ENCODE results near the gene SLC27A6. TPM values are rescaled to one million over a fixed set of nuclear protein-coding genes. Genes with fewer than 3 reads are reported as not detected.

The SLC27A6 gene
- polyA plus RNA-seq, 1 donor (not counting 4 experiments of a cell fraction or from before 2014, with no cell fraction given): 0.80 TPM

DNA sequence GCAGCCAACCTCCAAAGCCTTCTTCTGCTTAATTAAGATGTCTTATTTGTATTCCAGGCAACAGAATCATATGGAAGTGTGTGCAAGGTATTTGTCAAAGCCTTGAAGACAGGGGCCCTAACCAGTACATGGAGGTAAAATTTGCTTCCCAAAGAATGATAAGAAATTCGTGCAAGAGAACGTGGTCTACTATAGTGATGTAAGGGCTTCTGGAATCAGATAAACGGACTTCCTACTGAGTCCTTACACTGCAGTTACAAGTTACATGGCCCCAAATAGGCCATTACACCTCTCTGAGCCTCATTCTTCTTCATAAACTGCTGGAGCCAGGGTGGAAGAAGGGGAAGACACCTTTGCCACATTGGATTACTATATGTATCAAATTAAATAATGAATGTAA lies 113.4 kb downstream of the SLC27A6 start:
- no peaks in the 10 kb centered on the region for H3K36me3 ChIP-seq (ENCODE audit: control insufficient read depth in 2 of 2, extremely low read depth in 1 of 2, insufficient read depth in 2 of 2, low read length in 2 of 2)
- no peaks in the 10 kb centered on the region for H3K9me3 ChIP-seq (ENCODE audit: control insufficient read depth, low read depth, low read length)
- no peak overlapping the region for H3K4me2 ChIP-seq (ENCODE audit: control insufficient read depth, extremely low read depth, insufficient read depth, low read depth, low read length)
- DNase-seq (ENCODE audit: low read depth, low spot score): no peak
- no peak for FAIRE-seq
- dilution Hi-C loops (cut with MboI; ENCODE audit: extremely low pct_ligation_motif_present, low sequenced_read_pairs): no loop called here
- H3K27ac ChIP-seq (ENCODE audit: control insufficient read depth, insufficient read depth, low read length): no peak overlapping the region
- H3K9ac ChIP-seq (ENCODE audit: control insufficient read depth, extremely low read depth, insufficient read depth, low read length): no peak overlapping the region
- no peak for TF ChIP-seq EZH2 (IDR thresholded peaks at IDR 0.05; ENCODE audit: low read length)
- TF ChIP-seq, protein P1, sequence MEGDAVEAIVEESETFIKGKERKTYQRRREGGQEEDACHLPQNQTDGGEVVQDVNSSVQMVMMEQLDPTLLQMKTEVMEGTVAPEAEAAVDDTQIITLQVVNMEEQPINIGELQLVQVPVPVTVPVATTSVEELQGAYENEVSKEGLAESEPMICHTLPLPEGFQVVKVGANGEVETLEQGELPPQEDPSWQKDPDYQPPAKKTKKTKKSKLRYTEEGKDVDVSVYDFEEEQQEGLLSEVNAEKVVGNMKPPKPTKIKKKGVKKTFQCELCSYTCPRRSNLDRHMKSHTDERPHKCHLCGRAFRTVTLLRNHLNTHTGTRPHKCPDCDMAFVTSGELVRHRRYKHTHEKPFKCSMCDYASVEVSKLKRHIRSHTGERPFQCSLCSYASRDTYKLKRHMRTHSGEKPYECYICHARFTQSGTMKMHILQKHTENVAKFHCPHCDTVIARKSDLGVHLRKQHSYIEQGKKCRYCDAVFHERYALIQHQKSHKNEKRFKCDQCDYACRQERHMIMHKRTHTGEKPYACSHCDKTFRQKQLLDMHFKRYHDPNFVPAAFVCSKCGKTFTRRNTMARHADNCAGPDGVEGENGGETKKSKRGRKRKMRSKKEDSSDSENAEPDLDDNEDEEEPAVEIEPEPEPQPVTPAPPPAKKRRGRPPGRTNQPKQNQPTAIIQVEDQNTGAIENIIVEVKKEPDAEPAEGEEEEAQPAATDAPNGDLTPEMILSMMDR (optimal IDR thresholded peaks at IDR 0.05 in 1 of 3, IDR thresholded peaks at IDR 0.05 in 1 of 3, conservative IDR thresholded peaks at IDR 0.05 in 1 of 3; ENCODE audit: extremely low read depth in 1 of 3, insufficient read depth in 2 of 3, low read length in 3 of 3): no peak
- no peaks in the 10 kb centered on the region for H3K4me1 ChIP-seq (ENCODE audit: control insufficient read depth, extremely low read depth, insufficient read depth, low read length)
- no peak overlapping the region for H3K4me3 ChIP-seq (ENCODE audit: control insufficient read depth in 2 of 3, extremely low read depth in 1 of 3, insufficient read depth in 2 of 3, low read depth in 1 of 3, low read length in 3 of 3)
- H3K9me1 ChIP-seq (ENCODE audit: control insufficient read depth, extremely low read depth, insufficient read depth, low read length): no peaks in the 10 kb centered on the region
- no peaks in the 10 kb centered on the region for H3K27me3 ChIP-seq (ENCODE audit: control insufficient read depth, extremely low read depth, insufficient read depth, low read length)
- H2AFZ ChIP-seq (ENCODE audit: control insufficient read depth, low read length): no peak overlapping the region
- no peaks in the 10 kb centered on the region for H4K20me1 ChIP-seq (ENCODE audit: control insufficient read depth, extremely low read depth, insufficient read depth, low read length)
- no peaks in the 10 kb centered on the region for H3K79me2 ChIP-seq (ENCODE audit: control insufficient read depth, insufficient read depth, low read length)

GRCh38 chr5:129079496-129079895 lies 114.2 kb downstream of the SLC27A6 start:
- no peaks in the 10 kb centered on the region for H3K27me3 ChIP-seq (ENCODE audit: control insufficient read depth, extremely low read depth, insufficient read depth, low read length)
- TF ChIP-seq EZH2 (IDR thresholded peaks at IDR 0.05; ENCODE audit: low read length): no peak
- TF ChIP-seq, protein P1 (optimal IDR thresholded peaks at IDR 0.05 in 1 of 3, IDR thresholded peaks at IDR 0.05 in 1 of 3, conservative IDR thresholded peaks at IDR 0.05 in 1 of 3; ENCODE audit: extremely low read depth in 1 of 3, insufficient read depth in 2 of 3, low read length in 3 of 3): no peak
- H3K27ac ChIP-seq (ENCODE audit: control insufficient read depth, insufficient read depth, low read length): no peak overlapping the region
- H3K4me3 ChIP-seq (ENCODE audit: control insufficient read depth in 2 of 3, extremely low read depth in 1 of 3, insufficient read depth in 2 of 3, low read depth in 1 of 3, low read length in 3 of 3): no peak overlapping the region
- H2AFZ ChIP-seq (ENCODE audit: control insufficient read depth, low read length): no peak overlapping the region
- no peaks in the 10 kb centered on the region for H3K36me3 ChIP-seq (ENCODE audit: control insufficient read depth in 2 of 2, extremely low read depth in 1 of 2, insufficient read depth in 2 of 2, low read length in 2 of 2)
- H3K9ac ChIP-seq (ENCODE audit: control insufficient read depth, extremely low read depth, insufficient read depth, low read length): no peak overlapping the region
- DNase-seq (ENCODE audit: low read depth, low spot score) (no peak), FAIRE-seq (no peak)
- H3K9me1 ChIP-seq (ENCODE audit: control insufficient read depth, extremely low read depth, insufficient read depth, low read length): no peaks in the 10 kb centered on the region
- H3K79me2 ChIP-seq (ENCODE audit: control insufficient read depth, insufficient read depth, low read length): no peaks in the 10 kb centered on the region
- no peak overlapping the region for H3K4me2 ChIP-seq (ENCODE audit: control insufficient read depth, extremely low read depth, insufficient read depth, low read depth, low read length)
- dilution Hi-C loops (cut with MboI; ENCODE audit: extremely low pct_ligation_motif_present, low sequenced_read_pairs): no loop called here
- no peaks in the 10 kb centered on the region for H4K20me1 ChIP-seq (ENCODE audit: control insufficient read depth, extremely low read depth, insufficient read depth, low read length)
- no peaks in the 10 kb centered on the region for H3K4me1 ChIP-seq (ENCODE audit: control insufficient read depth, extremely low read depth, insufficient read depth, low read length)
- no peaks in the 10 kb centered on the region for H3K9me3 ChIP-seq (ENCODE audit: control insufficient read depth, low read depth, low read length)
